Fibroblast of skin of scalp (primary cell): ENCODE results near the gene WRAP73.
"Not testable (repeated sequence)": the region's sequence is repeated elsewhere in the genome, so short reads cannot be mapped to it uniquely, and the experiment has no call there.

Experiments used
- DNase-seq: peaks from one replicate; pipeline ENCODE4 v3.0.0-alpha.2; 2013

The WRAP73 gene

DNA sequence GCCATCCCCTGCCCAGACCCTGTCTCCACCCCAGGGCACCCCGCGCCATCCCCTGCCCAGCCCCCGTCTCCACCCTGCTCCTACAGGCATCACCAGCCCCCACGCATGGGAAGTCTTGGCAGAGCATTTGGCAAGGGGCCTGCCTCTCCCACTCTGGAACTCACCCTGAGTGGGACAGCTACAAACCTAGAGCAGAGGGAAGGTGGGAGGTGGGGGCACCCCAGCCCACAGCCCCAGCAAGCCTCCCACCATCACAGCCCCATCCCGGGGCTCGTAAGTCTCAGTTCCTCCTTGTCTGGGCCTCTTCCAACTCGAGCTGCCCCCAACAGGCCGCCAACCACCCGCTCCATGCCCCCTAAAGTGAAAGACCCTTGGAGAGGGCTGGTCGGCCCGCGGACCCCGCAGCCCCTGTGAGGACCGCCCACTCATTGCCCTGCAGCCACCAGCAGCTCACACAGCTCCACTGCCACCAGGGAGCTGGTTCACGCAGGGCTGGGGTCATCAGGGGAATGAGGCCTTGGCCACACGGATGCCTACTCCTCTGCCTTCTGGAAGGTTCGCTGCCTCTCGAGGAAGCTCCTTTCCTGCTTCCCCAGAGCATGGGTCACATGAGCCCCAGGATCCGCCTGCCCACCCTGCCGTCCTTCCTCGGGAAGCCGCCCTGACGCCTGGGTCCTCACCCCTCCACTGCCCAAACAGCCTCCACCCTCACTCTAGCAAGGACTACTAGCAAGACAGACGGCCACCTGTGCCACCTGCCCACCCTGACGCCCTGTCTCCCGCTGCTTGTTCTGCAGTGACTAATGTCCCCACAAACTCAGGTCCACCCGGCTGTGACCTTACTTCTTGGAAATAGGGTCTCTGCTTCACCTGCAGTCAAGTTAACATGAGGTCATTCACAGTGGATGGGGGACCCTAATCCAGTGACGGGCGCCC is 53.0 kb downstream of the WRAP73 start:
- no peak for DNase-seq

DNA sequence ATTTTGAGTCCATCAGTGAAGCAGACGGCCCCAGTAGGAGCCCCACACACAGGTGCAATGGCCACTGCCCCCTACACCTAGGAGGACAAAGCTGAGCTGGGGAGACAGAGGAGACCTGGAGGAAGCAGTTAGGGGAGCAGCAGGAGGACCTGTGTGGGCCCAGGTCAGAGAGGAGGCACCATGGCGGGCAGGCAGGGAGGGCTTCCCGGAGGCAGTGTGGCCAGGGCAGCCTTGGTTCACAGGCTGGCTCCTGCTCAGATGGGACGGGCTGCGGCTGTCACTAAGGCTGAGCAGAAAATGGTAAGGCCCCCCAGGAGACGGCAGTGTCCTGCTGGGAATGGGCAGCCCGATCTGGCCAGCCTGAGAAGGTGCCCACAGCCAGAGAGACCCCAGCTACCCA is 54.0 kb downstream of the WRAP73 start:
- no peak for DNase-seq

DNA sequence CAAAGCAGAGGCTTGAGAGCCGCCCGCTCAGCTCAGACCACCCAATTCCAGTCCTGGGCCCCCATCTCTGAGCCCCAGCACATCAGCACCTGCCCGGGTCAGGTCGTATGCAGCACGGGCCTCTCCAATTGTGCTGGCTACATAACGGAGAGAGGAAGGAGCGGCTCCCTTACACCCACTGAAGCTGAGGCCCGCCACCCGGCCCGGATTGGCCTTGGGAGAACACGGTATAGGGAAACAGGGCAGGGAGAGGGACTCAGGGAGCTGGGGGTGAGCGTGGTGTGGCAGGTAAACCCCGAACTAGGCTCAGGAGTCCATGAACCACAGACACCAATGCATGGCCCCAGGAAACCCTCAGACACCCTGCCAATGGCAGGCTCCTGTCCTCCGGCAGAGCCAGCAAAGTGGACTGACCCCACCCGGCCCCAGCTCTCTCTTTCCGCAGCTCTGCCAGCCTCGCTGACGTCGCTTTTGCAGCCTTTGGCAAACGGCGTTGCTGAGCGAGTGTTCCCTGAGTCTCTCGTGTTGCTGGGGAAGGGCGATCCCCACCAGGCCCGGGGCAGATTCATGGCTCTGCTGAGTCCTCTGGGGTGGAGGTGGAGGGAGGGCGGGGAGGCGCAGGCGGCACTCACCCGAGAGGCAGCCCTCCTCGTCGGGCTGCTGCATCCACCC is 55.1 kb downstream of the WRAP73 start:
- no peak for DNase-seq

- no peak for DNase-seq
These were observed 56.2 kb downstream of the WRAP73 start for GRCh38 chr1:3593745-3594144.

DNA sequence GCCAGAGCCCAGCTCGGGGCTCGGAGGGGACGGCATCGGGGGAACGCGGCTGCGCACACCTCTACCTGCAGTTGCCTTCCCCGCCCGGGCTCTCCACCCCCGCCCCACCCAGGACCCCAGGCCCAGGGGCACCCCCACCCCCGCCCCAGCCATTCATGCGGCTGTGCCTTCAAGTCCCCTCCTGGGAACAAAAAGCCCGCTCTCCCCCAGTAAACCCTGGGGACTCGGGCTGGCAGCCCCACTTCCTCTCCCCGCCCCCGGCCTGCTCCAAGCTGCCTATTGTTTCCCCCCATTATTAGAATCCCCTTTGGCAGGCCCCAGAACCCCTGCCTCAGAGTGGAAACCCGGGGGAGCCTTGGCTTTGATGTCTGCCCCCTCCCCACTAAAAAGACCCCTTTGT is 56.6 kb downstream of the WRAP73 start:
- DNase-seq = no peak

GRCh38 chr1:3590951-3591865 is 58.7 kb downstream of the WRAP73 start:
- no peak for DNase-seq

DNA sequence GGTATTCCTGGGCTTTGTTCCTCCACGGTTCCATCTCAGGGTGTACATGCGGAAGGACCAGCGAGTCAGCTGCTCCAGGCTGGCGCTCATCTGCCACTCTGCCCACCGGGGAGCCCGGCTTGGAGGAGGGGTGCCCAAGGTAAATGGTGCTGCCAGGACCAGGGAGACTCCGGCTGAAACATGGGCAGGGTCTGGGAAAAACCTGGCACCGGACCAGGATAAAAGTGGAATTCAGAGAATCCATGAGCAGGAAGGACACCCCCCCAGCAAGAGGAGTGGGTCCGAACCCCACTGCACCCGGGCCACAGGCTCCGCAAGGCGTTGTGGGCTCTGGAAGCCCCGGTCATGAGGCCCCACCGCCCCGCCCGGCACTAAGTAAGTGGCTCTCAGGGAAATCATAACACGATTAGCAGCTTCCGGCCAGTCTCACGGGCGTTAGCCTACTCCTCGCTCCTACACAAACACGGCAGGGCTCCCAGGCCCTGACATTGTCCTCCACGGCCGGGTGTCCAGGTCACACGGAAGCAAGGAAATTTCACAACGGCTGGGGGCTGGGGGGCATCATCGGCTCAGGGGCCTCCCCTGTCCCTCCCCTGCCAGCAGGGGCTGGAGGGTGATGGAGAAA is 59.7 kb downstream of the WRAP73 start:
- no peak for DNase-seq

GRCh38 chr1:3588395-3588794 is 61.5 kb downstream of the WRAP73 start:
- no peak for DNase-seq

DNA sequence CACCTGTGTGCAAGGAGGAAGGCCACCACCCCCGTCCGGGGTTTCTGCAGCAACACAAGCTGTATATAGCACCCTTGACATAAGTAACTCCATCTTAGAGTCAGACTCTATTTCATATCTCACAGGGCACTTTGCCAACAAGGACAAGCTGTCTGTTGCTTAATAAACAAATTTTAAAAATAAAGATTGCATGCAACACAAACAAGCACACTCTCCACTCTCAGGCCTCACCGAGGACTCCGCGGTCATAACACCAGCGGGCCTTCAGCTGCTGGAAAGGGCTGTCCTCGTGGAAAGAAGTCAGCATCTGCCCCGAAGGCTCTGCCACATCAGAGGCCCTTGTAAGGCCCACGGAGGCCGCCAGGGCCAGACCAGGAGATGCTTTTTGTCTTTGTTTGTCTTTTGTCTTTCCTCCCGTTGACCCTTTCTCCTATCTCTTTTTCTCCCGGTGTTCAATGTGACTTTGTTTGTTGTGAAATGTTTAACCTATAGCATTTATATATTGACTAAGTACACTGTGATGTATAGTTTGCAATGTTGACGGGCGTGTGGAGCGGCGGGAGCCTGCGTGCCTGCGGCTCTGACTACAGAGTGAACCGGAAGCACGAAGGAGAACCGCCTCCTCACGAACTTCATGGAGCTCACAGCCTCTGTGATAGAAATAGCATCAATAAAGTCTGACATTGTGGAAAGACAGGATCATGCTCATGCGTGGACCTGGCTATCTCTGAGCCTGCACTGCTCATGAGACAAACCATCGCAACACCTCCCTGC is 62.7 kb downstream of the WRAP73 start:
- DNase-seq = peak; percentile 25

GRCh38 chr1:3585940-3586568 is 63.8 kb downstream of the WRAP73 start:
- no peak for DNase-seq

GRCh38 chr1:3585353-3585868 is 64.5 kb downstream of the WRAP73 start:
- not testable (repeated sequence) for DNase-seq

DNA sequence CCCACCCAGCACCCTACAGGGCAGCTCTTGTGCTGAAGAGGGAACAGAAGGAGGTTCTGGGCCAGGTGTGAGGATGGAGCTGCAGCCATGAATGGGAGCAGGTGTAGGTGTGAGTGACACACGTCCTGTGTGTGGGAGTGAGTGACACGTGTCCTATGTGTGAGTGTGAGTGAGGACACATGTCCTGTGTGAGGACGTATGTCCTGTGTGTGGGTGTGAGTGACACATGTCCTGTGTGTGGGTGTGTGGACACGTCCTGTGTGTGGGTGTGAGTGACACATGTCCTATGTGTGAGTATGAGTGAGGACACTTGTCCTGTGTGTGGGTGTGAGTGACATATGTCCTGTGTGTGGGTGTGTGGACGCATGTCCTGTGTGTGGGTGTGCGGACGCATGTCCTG is 65.0 kb downstream of the WRAP73 start:
- no peak for DNase-seq

DNA sequence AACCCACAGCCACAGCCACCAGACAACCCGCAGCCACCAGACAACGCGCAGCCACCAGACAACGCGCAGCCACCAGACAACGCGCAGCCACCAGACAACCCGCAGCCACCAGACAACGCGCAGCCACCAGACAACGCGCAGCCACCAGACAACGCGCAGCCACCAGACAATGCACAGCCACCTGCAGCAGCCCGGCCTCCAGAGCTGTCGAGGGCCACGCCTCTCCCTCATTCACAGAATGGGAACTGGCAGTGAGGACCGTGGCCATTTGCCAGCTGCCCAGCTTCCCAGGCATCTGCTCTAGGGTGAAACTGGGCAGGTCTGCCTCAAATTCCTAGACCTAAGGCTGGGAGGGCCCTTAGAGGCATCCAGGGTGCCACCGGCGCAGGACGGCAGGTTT is 66.2 kb downstream of the WRAP73 start:
- DNase-seq = not testable (repeated sequence)

DNA sequence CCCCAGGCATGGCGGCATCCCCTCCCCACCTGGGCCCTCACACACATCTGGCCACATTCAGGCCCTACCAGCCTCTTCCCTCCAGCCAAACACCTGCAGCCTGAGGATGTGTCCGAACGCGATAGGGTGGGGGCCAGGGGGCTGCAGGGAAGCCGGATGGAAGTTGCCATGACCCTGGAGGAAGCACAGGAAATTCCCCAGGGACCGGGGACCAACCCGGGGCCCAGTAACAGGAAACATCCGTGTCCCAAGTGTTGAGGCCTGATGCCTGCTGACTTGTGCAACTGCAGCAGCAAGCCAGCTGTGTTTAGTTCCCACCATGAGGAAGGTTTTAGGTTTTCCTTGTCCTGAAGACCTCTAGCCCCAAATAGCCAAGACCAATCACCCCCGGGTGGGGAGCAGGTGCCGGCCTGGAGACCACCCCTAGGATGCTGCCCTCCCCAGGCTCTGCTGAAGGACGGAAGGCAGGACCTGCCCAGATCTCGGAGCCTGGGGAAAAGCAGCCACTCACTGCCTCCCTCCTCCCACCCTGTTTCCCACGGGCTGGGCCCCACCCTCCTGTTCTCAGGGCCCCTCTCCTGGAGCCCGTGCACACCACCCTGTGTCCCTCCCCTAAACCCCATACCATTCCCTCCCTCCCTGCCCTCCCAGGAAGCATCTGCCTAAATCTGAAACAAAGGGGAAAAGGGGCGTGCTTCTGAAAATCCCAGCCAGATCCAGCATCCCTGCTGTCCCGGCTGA is 68.4 kb downstream of the WRAP73 start:
- no peak for DNase-seq
